Measurements from ENCODE around the gene KCNQ1.

KCNQ1 gene

DNA sequence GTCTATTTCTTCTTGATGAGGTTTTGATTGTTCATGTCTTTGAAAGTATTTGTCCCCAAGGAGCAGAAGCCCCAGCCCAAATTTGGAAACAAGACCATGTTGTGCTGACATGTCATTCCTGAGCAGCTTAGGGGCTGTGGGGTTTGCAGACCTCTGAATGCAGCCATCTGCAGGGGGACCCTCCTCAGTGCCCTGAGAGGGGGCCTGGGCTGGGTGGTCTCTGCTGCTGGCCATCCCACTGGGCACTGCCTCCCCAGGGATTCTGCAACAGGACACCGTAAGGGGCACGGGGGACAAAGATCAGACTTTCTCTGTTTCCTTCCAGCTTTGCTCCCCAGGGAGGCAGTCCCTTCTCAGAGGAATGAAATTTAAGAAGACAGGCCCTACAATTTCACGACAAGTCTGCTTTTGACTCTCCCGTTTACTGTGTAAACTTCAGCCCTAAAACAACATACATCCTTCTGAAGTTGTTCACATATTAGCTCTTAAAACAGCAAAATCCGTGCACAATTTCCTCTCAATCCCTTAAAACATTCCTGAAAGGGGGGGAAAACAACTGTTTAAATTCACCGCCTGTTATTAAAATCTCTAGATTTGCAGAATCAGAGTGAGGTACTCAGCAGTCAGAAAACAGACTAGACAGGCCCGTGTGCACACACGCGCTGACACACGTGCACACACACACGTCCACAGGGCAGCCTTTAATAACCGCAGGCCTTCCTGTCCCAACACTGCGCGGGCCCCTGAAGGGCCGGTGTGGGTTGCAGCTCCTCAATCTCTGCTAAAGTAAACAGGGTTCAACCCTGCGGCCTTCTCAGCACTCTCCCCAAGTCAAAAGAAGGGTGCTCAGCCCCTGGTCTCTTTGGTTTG lies 109.8 kb downstream of the KCNQ1 start:
- H3K4me3 ChIP-seq (ENCODE audit: insufficient read depth in 1 of 2, low read depth in 1 of 2, low read length in 2 of 2) = no peak overlapping the region
- no peaks in the 10 kb centered on the region for H3K36me3 ChIP-seq (ENCODE audit: control insufficient read depth in 1 of 2, insufficient read depth in 2 of 2, low read depth in 1 of 2, low read length in 2 of 2)
- H3K18ac ChIP-seq (ENCODE audit: low read depth in 1 of 2, low read length in 2 of 2) = no peak overlapping the region
- no peaks in the 10 kb centered on the region for H3K79me1 ChIP-seq (replicated peaks; ENCODE audit: low read length, poor library complexity, severe bottlenecking)
- H4K8ac ChIP-seq (ENCODE audit: low read length) = no peak overlapping the region
- H3K27me3 ChIP-seq (ENCODE audit: control insufficient read depth in 1 of 2, insufficient read depth in 1 of 2, low read length in 2 of 2) = peaks cover 0 to 50% of the 10 kb centered on the region in 2 experiments
- 76% methylated on average over 16 of the region's 16 CpGs for WGBS
- H3K27ac ChIP-seq (ENCODE audit: low read length, poor library complexity, severe bottlenecking) = no peak overlapping the region
- no peaks in the 10 kb centered on the region for H3K9me3 ChIP-seq (ENCODE audit: control insufficient read depth, low read length)
- no peak overlapping the region for H3K4ac ChIP-seq (ENCODE audit: low read depth in 1 of 2, low read length in 2 of 2)
- DNase-seq = no peak
- no peak overlapping the region for H3K14ac ChIP-seq (ENCODE audit: low read length in 2 of 2)
- H4K91ac ChIP-seq (ENCODE audit: low read length) = no peak overlapping the region
- H2BK120ac ChIP-seq (ENCODE audit: low read depth, low read length) = no peak overlapping the region
- H3K4me2 ChIP-seq (ENCODE audit: low read length, poor library complexity, severe bottlenecking) = no peak overlapping the region
- H2BK5ac ChIP-seq (ENCODE audit: low read depth, low read length, poor library complexity, severe bottlenecking) = no peak overlapping the region
- H2BK15ac ChIP-seq (ENCODE audit: low read depth, poor library complexity, severe bottlenecking) = no peak overlapping the region
- peaks cover 4% of the 10 kb centered on the region for H3K4me1 ChIP-seq (ENCODE audit: control insufficient read depth, insufficient read depth, low read depth, low read length)
- no peak overlapping the region for H2BK12ac ChIP-seq (ENCODE audit: low read length in 2 of 2)
- no peak overlapping the region for H3K9ac ChIP-seq (ENCODE audit: low read length)
- H2AFZ ChIP-seq (ENCODE audit: low read depth, low read length) = no peak overlapping the region
- H2AK5ac ChIP-seq (ENCODE audit: low read length, severe bottlenecking) = no peak overlapping the region
- H3K23ac ChIP-seq (ENCODE audit: low read length in 2 of 2) = no peak overlapping the region

DNA sequence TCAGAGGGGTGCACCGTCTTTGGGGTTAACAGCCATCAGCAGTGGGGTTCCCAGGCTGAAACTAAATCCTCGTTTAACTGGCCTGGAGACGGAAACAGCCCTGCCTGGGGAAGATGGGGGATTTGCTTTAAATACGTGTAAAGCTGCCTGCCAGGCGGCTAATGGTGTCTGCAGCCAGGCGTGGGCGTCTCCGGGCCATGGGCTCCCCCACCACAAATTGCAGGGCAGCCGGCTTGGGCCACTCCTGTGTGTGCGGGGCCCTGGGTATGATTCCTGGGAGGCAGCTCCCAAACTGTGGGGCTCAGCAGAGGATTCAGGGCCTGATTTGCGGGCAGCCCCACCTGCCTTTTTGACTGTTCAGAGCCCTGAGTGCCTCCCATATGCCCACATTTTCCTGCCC lies 110.5 kb downstream of the KCNQ1 start:
- Histone ChIP-seq H2BK12ac (ENCODE audit: low read length in 2 of 2) (no peak overlapping the region), H3K18ac (ENCODE audit: low read depth in 1 of 2, low read length in 2 of 2) (no peak overlapping the region), H3K27ac (ENCODE audit: low read length, poor library complexity, severe bottlenecking) (no peak overlapping the region), H3K14ac (ENCODE audit: low read length in 2 of 2) (no peak overlapping the region), H2AK5ac (ENCODE audit: low read length, severe bottlenecking) (no peak overlapping the region), H2BK120ac (ENCODE audit: low read depth, low read length) (no peak overlapping the region), H3K27me3 (ENCODE audit: control insufficient read depth in 1 of 2, insufficient read depth in 1 of 2, low read length in 2 of 2) (peaks cover 0 to 43% of the 10 kb centered on the region in 2 experiments), H3K4me2 (ENCODE audit: low read length, poor library complexity, severe bottlenecking) (no peak overlapping the region), H3K4me3 (ENCODE audit: insufficient read depth in 1 of 2, low read depth in 1 of 2, low read length in 2 of 2) (no peak overlapping the region), H2BK5ac (ENCODE audit: low read depth, low read length, poor library complexity, severe bottlenecking) (no peak overlapping the region), H2AFZ (ENCODE audit: low read depth, low read length) (no peak overlapping the region), H4K8ac (ENCODE audit: low read length) (no peak overlapping the region), H4K91ac (ENCODE audit: low read length) (no peak overlapping the region), H3K79me1 (replicated peaks; ENCODE audit: low read length, poor library complexity, severe bottlenecking) (no peaks in the 10 kb centered on the region), H3K4me1 (ENCODE audit: control insufficient read depth, insufficient read depth, low read depth, low read length) (peaks cover 4% of the 10 kb centered on the region), H3K23ac (ENCODE audit: low read length in 2 of 2) (no peak overlapping the region), H2BK15ac (ENCODE audit: low read depth, poor library complexity, severe bottlenecking) (no peak overlapping the region), H3K9me3 (ENCODE audit: control insufficient read depth, low read length) (no peaks in the 10 kb centered on the region), H3K36me3 (ENCODE audit: control insufficient read depth in 1 of 2, insufficient read depth in 2 of 2, low read depth in 1 of 2, low read length in 2 of 2) (no peaks in the 10 kb centered on the region), H3K4ac (ENCODE audit: low read depth in 1 of 2, low read length in 2 of 2) (no peak overlapping the region), H3K9ac (ENCODE audit: low read length) (no peak overlapping the region)
- 88% methylated on average over 11 of the region's 11 CpGs for WGBS
- DNase-seq = no peak

DNA sequence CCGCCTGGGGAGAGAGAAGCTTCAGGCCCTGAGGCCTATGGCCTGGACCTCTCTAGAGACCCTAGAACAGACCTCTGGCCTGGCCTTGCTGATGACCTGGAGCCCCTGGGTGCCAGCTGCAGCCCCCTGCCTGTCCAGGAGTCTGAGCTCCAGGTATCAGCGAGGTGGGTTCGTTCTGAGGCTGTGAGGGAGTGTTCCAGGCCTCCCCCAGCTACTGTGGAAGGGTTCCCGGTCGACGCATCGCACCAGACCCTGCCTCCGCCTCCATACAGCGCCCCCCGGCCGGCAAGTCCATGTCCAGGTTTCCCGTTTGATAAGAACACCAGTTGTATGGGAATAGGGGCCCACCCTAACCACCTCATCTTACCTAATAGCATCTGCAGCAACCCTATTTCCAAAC lies 111.1 kb downstream of the KCNQ1 start:
- H3K9me3 ChIP-seq (ENCODE audit: control insufficient read depth, low read length) = no peaks in the 10 kb centered on the region
- H2BK12ac ChIP-seq (ENCODE audit: low read length in 2 of 2) = no peak overlapping the region
- peaks cover 0 to 38% of the 10 kb centered on the region in 2 experiments for H3K27me3 ChIP-seq (ENCODE audit: control insufficient read depth in 1 of 2, insufficient read depth in 1 of 2, low read length in 2 of 2)
- H3K18ac ChIP-seq (ENCODE audit: low read depth in 1 of 2, low read length in 2 of 2) = no peak overlapping the region
- no peak overlapping the region for H4K91ac ChIP-seq (ENCODE audit: low read length)
- no peak overlapping the region for H2BK120ac ChIP-seq (ENCODE audit: low read depth, low read length)
- no peaks in the 10 kb centered on the region for H3K79me1 ChIP-seq (replicated peaks; ENCODE audit: low read length, poor library complexity, severe bottlenecking)
- no peak overlapping the region for H4K8ac ChIP-seq (ENCODE audit: low read length)
- H3K27ac ChIP-seq (ENCODE audit: low read length, poor library complexity, severe bottlenecking) = no peak overlapping the region
- H2AFZ ChIP-seq (ENCODE audit: low read depth, low read length) = no peak overlapping the region
- no peak for DNase-seq
- peaks cover 4% of the 10 kb centered on the region for H3K4me1 ChIP-seq (ENCODE audit: control insufficient read depth, insufficient read depth, low read depth, low read length)
- H3K4me3 ChIP-seq (ENCODE audit: insufficient read depth in 1 of 2, low read depth in 1 of 2, low read length in 2 of 2) = no peak overlapping the region
- no peak overlapping the region for H2BK5ac ChIP-seq (ENCODE audit: low read depth, low read length, poor library complexity, severe bottlenecking)
- H3K4me2 ChIP-seq (ENCODE audit: low read length, poor library complexity, severe bottlenecking) = no peak overlapping the region
- H3K36me3 ChIP-seq (ENCODE audit: control insufficient read depth in 1 of 2, insufficient read depth in 2 of 2, low read depth in 1 of 2, low read length in 2 of 2) = no peaks in the 10 kb centered on the region
- peak overlapping the region; percentile 18 for H2BK15ac ChIP-seq (ENCODE audit: low read depth, poor library complexity, severe bottlenecking)
- H3K4ac ChIP-seq (ENCODE audit: low read depth in 1 of 2, low read length in 2 of 2) = no peak overlapping the region
- no peak overlapping the region for H3K14ac ChIP-seq (ENCODE audit: low read length in 2 of 2)
- 89% methylated on average over 12 of the region's 12 CpGs for WGBS
- H3K9ac ChIP-seq (ENCODE audit: low read length) = no peak overlapping the region
- no peak overlapping the region for H2AK5ac ChIP-seq (ENCODE audit: low read length, severe bottlenecking)
- H3K23ac ChIP-seq (ENCODE audit: low read length in 2 of 2) = no peak overlapping the region

DNA sequence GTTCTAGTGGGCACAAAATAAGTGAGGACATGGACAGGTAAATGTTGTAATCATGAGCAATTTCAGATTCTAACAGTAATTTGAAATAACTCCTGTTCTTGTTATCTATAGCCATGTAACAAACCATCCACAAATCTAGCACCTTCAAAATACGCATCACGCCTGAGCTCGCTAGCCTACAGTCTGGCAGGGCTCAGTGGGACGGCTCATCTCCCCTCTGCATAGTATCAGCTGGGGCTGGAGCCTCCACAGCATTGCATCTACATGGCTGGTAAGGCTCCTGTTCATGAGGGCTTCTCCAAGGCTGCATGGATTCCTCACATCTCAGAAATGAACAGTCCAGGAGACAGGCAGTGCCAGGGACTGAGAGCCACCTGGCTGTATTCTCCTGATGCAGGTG lies 112.6 kb downstream of the KCNQ1 start:
- Histone ChIP-seq H3K4ac (ENCODE audit: low read depth in 1 of 2, low read length in 2 of 2) (no peak overlapping the region), H3K4me3 (ENCODE audit: insufficient read depth in 1 of 2, low read depth in 1 of 2, low read length in 2 of 2) (no peak overlapping the region), H3K14ac (ENCODE audit: low read length in 2 of 2) (no peak overlapping the region), H3K36me3 (ENCODE audit: control insufficient read depth in 1 of 2, insufficient read depth in 2 of 2, low read depth in 1 of 2, low read length in 2 of 2) (no peaks in the 10 kb centered on the region), H2AK5ac (ENCODE audit: low read length, severe bottlenecking) (no peak overlapping the region), H2AFZ (ENCODE audit: low read depth, low read length) (no peak overlapping the region), H2BK12ac (ENCODE audit: low read length in 2 of 2) (no peak overlapping the region), H3K23ac (ENCODE audit: low read length in 2 of 2) (no peak overlapping the region), H3K27ac (ENCODE audit: low read length, poor library complexity, severe bottlenecking) (no peak overlapping the region), H2BK120ac (ENCODE audit: low read depth, low read length) (no peak overlapping the region), H4K91ac (ENCODE audit: low read length) (no peak overlapping the region), H3K27me3 (ENCODE audit: control insufficient read depth in 1 of 2, insufficient read depth in 1 of 2, low read length in 2 of 2) (peaks cover 0 to 29% of the 10 kb centered on the region in 2 experiments), H3K18ac (ENCODE audit: low read depth in 1 of 2, low read length in 2 of 2) (no peak overlapping the region), H2BK5ac (ENCODE audit: low read depth, low read length, poor library complexity, severe bottlenecking) (no peak overlapping the region), H4K8ac (ENCODE audit: low read length) (no peak overlapping the region), H3K9me3 (ENCODE audit: control insufficient read depth, low read length) (no peaks in the 10 kb centered on the region), H3K4me1 (ENCODE audit: control insufficient read depth, insufficient read depth, low read depth, low read length) (peaks cover 2% of the 10 kb centered on the region), H3K9ac (ENCODE audit: low read length) (no peak overlapping the region), H2BK15ac (ENCODE audit: low read depth, poor library complexity, severe bottlenecking) (no peak overlapping the region), H3K79me1 (replicated peaks; ENCODE audit: low read length, poor library complexity, severe bottlenecking) (no peaks in the 10 kb centered on the region), H3K4me2 (ENCODE audit: low read length, poor library complexity, severe bottlenecking) (no peak overlapping the region)
- no peak for DNase-seq
- WGBS = 90% methylated on average over 4 of the region's 4 CpGs

All from mesenchymal stem cell (in vitro differentiated cells and primary cell).